ENCODE measurements around the gene CD36. TPM values are rescaled to one million over a fixed set of nuclear protein-coding genes. Genes with fewer than 3 reads are reported as not detected.

CD36 gene
- total RNA-seq (2014; rRNA removed; shearing (Covaris generic)): not detected in 2 replicates

DNA sequence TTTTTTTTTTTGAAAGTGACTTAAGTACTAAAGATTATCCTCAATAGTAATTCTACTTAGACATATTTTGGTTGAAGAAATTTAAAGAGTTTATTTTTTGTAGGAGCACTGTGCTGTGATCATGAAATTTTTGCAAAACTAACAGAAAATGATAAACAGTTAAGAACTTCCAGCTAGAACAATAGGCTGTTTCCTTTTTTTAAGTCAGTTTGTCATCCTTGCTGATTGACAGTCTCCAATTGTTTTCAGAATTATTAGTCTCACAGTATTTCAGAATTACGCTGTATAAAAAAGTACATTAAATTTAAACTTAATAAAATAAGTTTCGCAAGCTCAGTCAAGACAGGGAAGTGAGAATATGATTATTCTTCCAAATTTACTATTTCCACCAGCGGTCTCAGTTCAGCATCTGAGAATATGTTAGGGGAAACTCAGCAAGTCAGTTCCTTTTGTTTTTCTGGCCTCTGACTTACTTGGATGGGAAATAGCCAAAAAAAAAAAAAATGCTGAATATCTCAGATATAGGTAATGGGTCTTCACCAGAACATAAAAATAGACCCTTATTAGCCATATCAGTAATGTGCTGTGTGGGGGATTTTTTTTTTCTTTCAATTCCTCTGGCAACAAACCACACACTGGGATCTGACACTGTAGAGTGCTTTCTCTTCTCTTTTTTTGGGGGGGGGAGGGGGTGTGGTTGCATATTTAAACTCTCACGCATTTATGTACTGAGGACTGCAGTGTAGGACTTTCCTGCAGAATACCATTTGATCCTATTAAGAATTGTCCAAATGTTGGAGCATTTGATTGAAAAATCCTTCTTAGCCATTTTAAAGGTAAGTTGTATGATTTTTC is at the start of gene CD36:
TSS of gene CD36 (plus strand) at position 732 of the 855 bp plus-strand sequence. CDS start 8,099 bp downstream, outside the sequence.

Small RNA genes within 50 kb of the gene (small RNA-seq; reads per million reads assigned to genes)
- gene AC073850.1: not detected

Other genes starting within 250 kb of the CD36 start
- not detected in 2 replicates for gene GNAT3, start 126.6 kb upstream of the CD36 start, total RNA-seq (2014; rRNA removed; shearing (Covaris generic))

Data from A375 (cell line).